ENCODE results near the gene PLD5.
"Not testable (repeated sequence)": the region's sequence is repeated elsewhere in the genome, so short reads cannot be mapped to it uniquely, and the experiment has no call there.

Gene PLD5

GRCh38 chr1:242206994-242207393 is 317.5 kb downstream of the PLD5 start:
- DNase-seq: no peak

- DNase-seq: no peak
These were observed 318.6 kb downstream of the PLD5 start for GRCh38 chr1:242205622-242206489.

- DNase-seq: no peak
These were observed 321.2 kb downstream of the PLD5 start for GRCh38 chr1:242203262-242203661.

- DNase-seq: no peak
These were observed 323.4 kb downstream of the PLD5 start for GRCh38 chr1:242201090-242201489.

GRCh38 chr1:242199776-242200458 is 324.6 kb downstream of the PLD5 start:
- no peak for DNase-seq

GRCh38 chr1:242197907-242198820 is 326.3 kb downstream of the PLD5 start:
- DNase-seq: no peak

- DNase-seq: no peak
These were observed 327.6 kb downstream of the PLD5 start for GRCh38 chr1:242196914-242197313.

GRCh38 chr1:242196101-242196500 is 328.4 kb downstream of the PLD5 start:
- no peak for DNase-seq

GRCh38 chr1:242189591-242189990 is 334.9 kb downstream of the PLD5 start:
- no peak for DNase-seq

- no peak for DNase-seq
These were observed 336.7 kb downstream of the PLD5 start for GRCh38 chr1:242187816-242188215.

GRCh38 chr1:242187171-242187570 is 337.3 kb downstream of the PLD5 start:
- DNase-seq: no peak

GRCh38 chr1:242185731-242186130 is 338.8 kb downstream of the PLD5 start:
- no peak for DNase-seq

GRCh38 chr1:242184955-242185354 is 339.5 kb downstream of the PLD5 start:
- DNase-seq: no peak

GRCh38 chr1:242179767-242180166 is 344.7 kb downstream of the PLD5 start:
- not testable (repeated sequence) for DNase-seq

- DNase-seq: no peak
These were observed 345.4 kb downstream of the PLD5 start for GRCh38 chr1:242178924-242179708.

- DNase-seq: no peak
These were observed 346.1 kb downstream of the PLD5 start for GRCh38 chr1:242178436-242178835.

- DNase-seq: no peak
These were observed 362.4 kb downstream of the PLD5 start for GRCh38 chr1:242162140-242162539.

GRCh38 chr1:242147096-242147976 is 377.2 kb downstream of the PLD5 start:
- DNase-seq: peak; percentile 4

GRCh38 chr1:242146652-242147051 is 377.8 kb downstream of the PLD5 start:
- DNase-seq: peak; percentile 1

- no peak for DNase-seq
These were observed 383.7 kb downstream of the PLD5 start for GRCh38 chr1:242140836-242141235.

GRCh38 chr1:242139986-242140385 is 384.5 kb downstream of the PLD5 start:
- no peak for DNase-seq
